B cell (primary cell): ENCODE measurements around the gene MAL. TPM values are rescaled to one million over a fixed set of nuclear protein-coding genes. Genes with fewer than 3 reads are reported as not detected.

Source experiments
- ATAC-seq: fragments of 200-7000 bp; cut with Tn5 transposase; one replicate; pipeline ENCODE4 v1.10.0; 2021; ENCODE audit warnings: low read depth, mild to moderate bottlenecking, moderate number of reproducible peaks, moderate library complexity
- CTCF ChIA-PET: fragments of 350-600 bp; sonication (Branson Sonifier 250); formaldehyde crosslinking; loops from one replicate; lab custom pipeline; 2021; ENCODE audit warnings: antibody characterized with exemption, inconsistent platforms; lab: Charles Lee
- POLR2A ChIA-PET: fragments of 350-600 bp; sonication (Branson Sonifier 250); formaldehyde crosslinking; loops from one replicate; lab custom pipeline; 2021; ENCODE audit warnings: antibody characterized with exemption; lab: Charles Lee
- DNase-seq: peaks from one replicate; pipeline ENCODE4 v3.0.0; 2013
- H2AFZ ChIP-seq: 2 replicates; pipeline ENCODE4 v1.6.1; 2012; ENCODE audit warnings: mild to moderate bottlenecking, low read depth, low read length; ENCODE audit not compliant: insufficient read depth, poor library complexity, severe bottlenecking
- H3K27ac ChIP-seq, 2 donors: 1 replicate in 1 of 2; 2 replicates in 1 of 2; pipeline ENCODE4 v1.5.1; 2012 to 2013; ENCODE audit warnings: low read length in 2 of 2, mild to moderate bottlenecking in 2 of 2, moderate library complexity in 1 of 2
- H3K27me3 ChIP-seq, 4 experiments: fragments of 200-600 bp in 1 of 4; sonication (generic) in 1 of 4; replicated peaks in 1 of 4; 1 replicate in 2 of 4; 2 replicates in 2 of 4; pipeline versions ENCODE4 v1.6.1 to v1.7.0; 2013 to 2016; ENCODE audit warnings: low read length in 3 of 4, mild to moderate bottlenecking in 2 of 4, mixed read lengths in 1 of 4, moderate library complexity in 1 of 4; ENCODE audit not compliant: insufficient read depth in 4 of 4, control insufficient read depth in 3 of 4; ENCODE audit errors: control extremely low read depth in 1 of 4
- H3K36me3 ChIP-seq, 2 experiments: replicated peaks in 1 of 2; 1 replicate in 1 of 2; 2 replicates in 1 of 2; pipeline versions ENCODE4 v1.6.1 to v1.7.1; 2013; ENCODE audit warnings: low read length in 1 of 2; ENCODE audit not compliant: insufficient read depth in 2 of 2, control insufficient read depth in 1 of 2; ENCODE audit errors: control extremely low read depth in 1 of 2, extremely low read depth in 1 of 2
- H3K4me1 ChIP-seq, 2 donors: fragments of 200-600 bp in 1 of 2; sonication (generic) in 1 of 2; 1 replicate in 1 of 2; 2 replicates in 1 of 2; pipeline versions ENCODE4 v1.5.1 to v1.6.1; 2013 to 2017; ENCODE audit warnings: low read length in 2 of 2; ENCODE audit not compliant: control insufficient read depth in 2 of 2, insufficient read depth in 2 of 2
- H3K4me2 ChIP-seq: replicated peaks from 2 replicates; pipeline ENCODE3; 2012; ENCODE audit warnings: mild to moderate bottlenecking, low read depth, low read length; ENCODE audit not compliant: poor library complexity, severe bottlenecking
- H3K4me3 ChIP-seq, 5 experiments: fragments of 200-600 bp in 1 of 5; sonication (generic) in 1 of 5; 1 replicate in 3 of 5; 2 replicates in 2 of 5; pipeline versions ENCODE4 v1.5.1 to v1.7.0; 2011 to 2016; ENCODE audit warnings: low read length in 4 of 5, mild to moderate bottlenecking in 4 of 5, low read depth in 2 of 5, control low read depth in 1 of 5, moderate library complexity in 1 of 5; ENCODE audit not compliant: insufficient read depth in 1 of 5; ENCODE audit errors: control extremely low read depth in 1 of 5, extremely low read depth in 1 of 5
- H3K79me2 ChIP-seq: fragments of 200-600 bp; sonication (generic); one replicate; pipeline ENCODE4 v1.6.0; 2016; ENCODE audit warnings: low read length; ENCODE audit not compliant: control insufficient read depth, insufficient read depth
- H3K9ac ChIP-seq: fragments of 200-600 bp; sonication (generic); 2 replicates; pipeline ENCODE4 v1.6.1; 2017; ENCODE audit warnings: mild to moderate bottlenecking, low read length, moderate library complexity
- H3K9me3 ChIP-seq, 3 donors: one replicate each; pipeline versions ENCODE4 v1.6.1 to v1.7.1; 2013; ENCODE audit warnings: low read length in 2 of 3; ENCODE audit not compliant: control insufficient read depth in 2 of 3, insufficient read depth in 1 of 3; ENCODE audit errors: control extremely low read depth in 1 of 3
- H4K20me1 ChIP-seq: 2 replicates; pipeline ENCODE4 v1.6.0; 2012; ENCODE audit warnings: mild to moderate bottlenecking, low read length; ENCODE audit not compliant: insufficient read depth, control insufficient read depth, poor library complexity, severe bottlenecking
- H3K27ac Mint-ChIP-seq: one replicate; pipeline ENCODE4 v1.8.0; 2021; ENCODE audit warnings: mixed read lengths
- H3K27me3 Mint-ChIP-seq: one replicate; pipeline ENCODE4 v1.8.0; 2021; ENCODE audit warnings: mixed read lengths
- H3K4me1 Mint-ChIP-seq: one replicate; pipeline ENCODE4 v1.8.0; 2021; ENCODE audit warnings: mixed read lengths
- H3K4me3 Mint-ChIP-seq: one replicate; pipeline ENCODE4 v1.8.0; 2021; ENCODE audit warnings: mixed read lengths
- H3K9me3 Mint-ChIP-seq: one replicate; pipeline ENCODE4 v1.8.0; 2022; ENCODE audit warnings: mixed read lengths; ENCODE audit not compliant: insufficient read depth
- EZH2 ChIP-seq: IDR thresholded peaks from 2 replicates; pipeline ENCODE4 v1.6.1; 2012; ENCODE audit warnings: borderline replicate concordance, low read depth, mild to moderate bottlenecking, moderate library complexity, low read length; ENCODE audit not compliant: insufficient read depth, poor library complexity, severe bottlenecking
- WGBS: methylation state at CpG from one replicate; pipeline ENCODE4 v1.1.5; 2013; ENCODE audit warnings: missing lambda C conversion rate; ENCODE audit not compliant: insufficient coverage; 5-methylcytosine and 5-hydroxymethylcytosine counted together
- intact Hi-C: fragments of 100-400 bp; cut with micrococcal nuclease; formaldehyde crosslinking; loops from one replicate; pipeline ENCODE4 v1.10.0; 2022
- polyA plus RNA-seq: library from polyadenylated mRNA; depleted of rRNA; stranded (reverse); fragments of >200 nt; gene quantifications from 2 replicates; pipeline ENCODE4 v1.2.3, GENCODE V29; 2012
- total RNA-seq, 2 donors: library from RNA; stranded (reverse); fragments of 120-200 nt in 1 of 2; gene quantifications; 1 replicate in 1 of 2; 2 replicates in 1 of 2; pipeline versions ENCODE4 v1.2.3 to v1.2.4, GENCODE V29; 2013 to 2022
- TF ChIP-seq, protein P1 (sequence below): fragments of 200-600 bp; IDR thresholded peaks from one replicate; pipeline ENCODE4 v1.8.0; 2022; ENCODE audit warnings: antibody characterized with exemption, mild to moderate bottlenecking

The MAL gene
- total and polyA plus RNA-seq, 2 donors (not counting 1 experiment from before 2014, with no cell fraction given), result 0.74 to 3.0 TPM

DNA sequence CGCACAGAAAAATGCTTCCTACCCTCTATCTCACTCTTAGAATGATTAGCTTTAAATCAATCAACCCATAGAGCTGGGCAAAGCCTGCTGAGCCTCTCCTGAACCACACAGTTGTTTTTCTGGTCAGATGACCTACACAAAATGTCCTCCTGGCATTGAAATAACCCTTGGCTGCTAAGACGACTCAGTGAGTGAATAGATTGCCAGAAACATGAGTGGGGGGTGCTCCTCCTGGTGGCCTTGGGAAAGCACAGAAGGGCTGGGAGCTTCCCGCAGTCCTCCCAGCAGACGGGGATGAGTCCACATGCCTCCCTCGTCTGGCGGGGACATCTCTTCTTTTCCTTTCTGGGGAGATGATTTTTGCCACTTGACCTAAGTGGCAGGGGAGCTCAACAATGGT, 14.9 kb downstream of the MAL start:
- Histone ChIP-seq H3K9me3 (no peaks in the 10 kb centered on the region), H3K9ac (no peak overlapping the region), H3K4me2 (no peak overlapping the region), H2AFZ (no peak overlapping the region), H3K27me3 (peaks cover 0 to 9% (median 1%) of the 10 kb centered on the region in 4 experiments), H3K4me3 (no peak overlapping the region), H3K27ac (no peak overlapping the region), H4K20me1 (no peaks in the 10 kb centered on the region), H3K36me3 (no peaks in the 10 kb centered on the region), H3K4me1 (no peaks in the 10 kb centered on the region), H3K79me2 (no peaks in the 10 kb centered on the region)
- no peak for DNase-seq
- H3K27ac Mint-ChIP-seq, result no peak overlapping the region
- ATAC-seq, result no peak
- CTCF ChIA-PET, result no interaction called here
- H3K27me3 Mint-ChIP-seq, result peaks cover 19% of the 10 kb centered on the region
- POLR2A ChIA-PET, result no interaction called here
- H3K9me3 Mint-ChIP-seq, result peaks cover 22% of the 10 kb centered on the region
- intact Hi-C loops, result no loop called here
- no peak overlapping the region for H3K4me3 Mint-ChIP-seq
- TF ChIP-seq, protein P1, sequence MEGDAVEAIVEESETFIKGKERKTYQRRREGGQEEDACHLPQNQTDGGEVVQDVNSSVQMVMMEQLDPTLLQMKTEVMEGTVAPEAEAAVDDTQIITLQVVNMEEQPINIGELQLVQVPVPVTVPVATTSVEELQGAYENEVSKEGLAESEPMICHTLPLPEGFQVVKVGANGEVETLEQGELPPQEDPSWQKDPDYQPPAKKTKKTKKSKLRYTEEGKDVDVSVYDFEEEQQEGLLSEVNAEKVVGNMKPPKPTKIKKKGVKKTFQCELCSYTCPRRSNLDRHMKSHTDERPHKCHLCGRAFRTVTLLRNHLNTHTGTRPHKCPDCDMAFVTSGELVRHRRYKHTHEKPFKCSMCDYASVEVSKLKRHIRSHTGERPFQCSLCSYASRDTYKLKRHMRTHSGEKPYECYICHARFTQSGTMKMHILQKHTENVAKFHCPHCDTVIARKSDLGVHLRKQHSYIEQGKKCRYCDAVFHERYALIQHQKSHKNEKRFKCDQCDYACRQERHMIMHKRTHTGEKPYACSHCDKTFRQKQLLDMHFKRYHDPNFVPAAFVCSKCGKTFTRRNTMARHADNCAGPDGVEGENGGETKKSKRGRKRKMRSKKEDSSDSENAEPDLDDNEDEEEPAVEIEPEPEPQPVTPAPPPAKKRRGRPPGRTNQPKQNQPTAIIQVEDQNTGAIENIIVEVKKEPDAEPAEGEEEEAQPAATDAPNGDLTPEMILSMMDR, result no peak
- no peak for TF ChIP-seq EZH2
- WGBS, result 93% methylated on average over 6 of the region's 6 CpGs
- no peaks in the 10 kb centered on the region for H3K4me1 Mint-ChIP-seq

DNA sequence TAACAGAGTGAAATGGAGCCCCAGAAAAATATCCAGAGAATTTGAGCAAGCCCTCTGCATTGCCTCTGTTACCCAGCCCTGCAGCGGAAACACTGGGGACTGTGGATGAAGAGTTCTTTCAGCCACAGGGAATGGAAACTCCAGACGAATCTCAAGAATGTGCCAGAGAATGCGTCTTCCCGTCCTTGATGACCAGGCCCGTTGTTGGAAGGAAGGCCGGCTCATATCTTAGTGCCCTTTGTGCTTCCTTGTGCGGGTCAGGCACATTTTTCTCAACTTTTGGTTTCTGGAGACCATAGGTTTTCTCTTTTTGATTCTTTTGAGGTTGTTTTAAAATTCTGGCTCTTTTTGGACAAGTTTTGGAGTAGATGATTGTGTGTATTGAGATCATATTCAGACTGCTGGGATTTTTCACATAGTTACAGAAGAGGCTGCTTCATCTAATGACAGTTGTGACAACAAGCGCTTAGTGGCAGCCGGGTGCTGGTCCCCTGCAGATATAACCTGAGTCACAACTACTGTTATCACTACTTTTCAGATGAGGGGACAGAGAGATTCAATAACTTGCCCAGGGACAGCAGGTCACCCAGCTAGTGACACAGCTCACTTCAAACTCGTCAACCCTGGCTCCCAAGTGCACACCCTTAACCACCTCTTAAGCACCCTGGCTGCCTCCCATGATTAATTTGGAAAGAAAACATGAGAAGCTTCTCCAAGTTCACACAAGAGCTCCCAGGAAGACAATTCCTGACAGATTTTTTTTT, 15.7 kb downstream of the MAL start:
- intact Hi-C loops, result no loop called here
- no peaks in the 10 kb centered on the region for H3K4me1 Mint-ChIP-seq
- H3K9me3 Mint-ChIP-seq, result peaks cover 22% of the 10 kb centered on the region
- no peak overlapping the region for H3K27ac Mint-ChIP-seq
- Histone ChIP-seq H3K4me3 (no peak overlapping the region), H2AFZ (no peak overlapping the region), H3K4me2 (no peak overlapping the region), H3K79me2 (no peaks in the 10 kb centered on the region), H3K4me1 (no peaks in the 10 kb centered on the region), H3K9ac (no peak overlapping the region), H4K20me1 (no peaks in the 10 kb centered on the region), H3K27me3 (peaks cover 0 to 9% (median 1%) of the 10 kb centered on the region in 4 experiments), H3K9me3 (no peaks in the 10 kb centered on the region), H3K36me3 (no peaks in the 10 kb centered on the region), H3K27ac (no peak overlapping the region)
- ChIA-PET POLR2A (no interaction called here), CTCF (no interaction called here)
- TF ChIP-seq, protein P1, result no peak
- no peak for TF ChIP-seq EZH2
- DNase-seq (no peak), ATAC-seq (no peak)
- H3K27me3 Mint-ChIP-seq, result peaks cover 24% of the 10 kb centered on the region
- no peak overlapping the region for H3K4me3 Mint-ChIP-seq
- 95% methylated on average over 10 of the region's 10 CpGs for WGBS
